ENCODE results near the gene TMEM203.

The TMEM203 gene

GRCh38 chr9:137186385-137186784 lies 19.1 kb downstream of the TMEM203 start:
- Histone ChIP-seq H3K9me3 (ENCODE audit: control insufficient read depth, low read length) (no peaks in the 10 kb centered on the region), H3K36me3 (ENCODE audit: control insufficient read depth, insufficient read depth, low read length) (no peaks in the 10 kb centered on the region), H3K9ac (no peak overlapping the region), H3K4me2 (ENCODE audit: low read length) (peak overlapping the region; percentile 99), H3K27ac (no peak overlapping the region), H3K4me3 (ENCODE audit: low read depth, low read length) (no peak overlapping the region), H3K4me1 (peaks cover 8% of the 10 kb centered on the region), H2AFZ (no peak overlapping the region), H3K79me2 (peaks cover 4% of the 10 kb centered on the region), H3K27me3 (ENCODE audit: control insufficient read depth, insufficient read depth, low read length) (no peaks in the 10 kb centered on the region)
- TF ChIP-seq CTCF (IDR thresholded peaks at IDR 0.05): no peak

- Histone ChIP-seq H3K9me3 (ENCODE audit: control insufficient read depth, low read length) (no peaks in the 10 kb centered on the region), H3K9ac (no peak overlapping the region), H3K79me2 (peaks cover 4% of the 10 kb centered on the region), H3K36me3 (ENCODE audit: control insufficient read depth, insufficient read depth, low read length) (no peaks in the 10 kb centered on the region), H3K27me3 (ENCODE audit: control insufficient read depth, insufficient read depth, low read length) (no peaks in the 10 kb centered on the region), H3K4me3 (ENCODE audit: low read depth, low read length) (no peak overlapping the region), H3K27ac (no peak overlapping the region), H3K4me2 (ENCODE audit: low read length) (no peak overlapping the region), H2AFZ (no peak overlapping the region), H3K4me1 (peaks cover 8% of the 10 kb centered on the region)
- no peak for TF ChIP-seq CTCF (IDR thresholded peaks at IDR 0.05)
These were observed 19.5 kb downstream of the TMEM203 start for GRCh38 chr9:137185921-137186320.

- H3K27me3 ChIP-seq (ENCODE audit: control insufficient read depth, insufficient read depth, low read length): no peaks in the 10 kb centered on the region
- no peak overlapping the region for H3K9ac ChIP-seq
- no peak overlapping the region for H3K4me2 ChIP-seq (ENCODE audit: low read length)
- H2AFZ ChIP-seq: no peak overlapping the region
- H3K9me3 ChIP-seq (ENCODE audit: control insufficient read depth, low read length): no peaks in the 10 kb centered on the region
- H3K36me3 ChIP-seq (ENCODE audit: control insufficient read depth, insufficient read depth, low read length): no peaks in the 10 kb centered on the region
- no peak overlapping the region for H3K4me3 ChIP-seq (ENCODE audit: low read depth, low read length)
- TF ChIP-seq CTCF (IDR thresholded peaks at IDR 0.05): no peak
- H3K79me2 ChIP-seq: peaks cover 4% of the 10 kb centered on the region
- H3K27ac ChIP-seq: no peak overlapping the region
- H3K4me1 ChIP-seq: peaks cover 8% of the 10 kb centered on the region
These were observed 20.4 kb downstream of the TMEM203 start for GRCh38 chr9:137184881-137185660.

GRCh38 chr9:137183980-137184595 lies 21.4 kb downstream of the TMEM203 start:
- TF ChIP-seq CTCF (IDR thresholded peaks at IDR 0.05): no peak
- Histone ChIP-seq H3K9me3 (ENCODE audit: control insufficient read depth, low read length) (no peaks in the 10 kb centered on the region), H3K4me1 (peaks cover 2% of the 10 kb centered on the region), H2AFZ (no peak overlapping the region), H3K4me3 (ENCODE audit: low read depth, low read length) (no peak overlapping the region), H3K4me2 (ENCODE audit: low read length) (no peak overlapping the region), H3K79me2 (peaks cover 4% of the 10 kb centered on the region), H3K27me3 (ENCODE audit: control insufficient read depth, insufficient read depth, low read length) (no peaks in the 10 kb centered on the region), H3K27ac (no peak overlapping the region), H3K36me3 (ENCODE audit: control insufficient read depth, insufficient read depth, low read length) (no peaks in the 10 kb centered on the region), H3K9ac (no peak overlapping the region)
